Stimulated activated CD8-positive, alpha-beta memory T cell treated with anti-CD3 and anti-CD28 coated beads, Interleukin-12 subunit alpha, Interleukin-12 subunit beta, amount 100 ng/mL, for 24 hours (primary cell): ENCODE results near the gene PTS.

Experiments used
- DNase-seq: peaks from one replicate; pipeline ENCODE4 v3.0.0-alpha.2; 2020; ENCODE audit errors: extremely low read depth

Gene PTS

DNA sequence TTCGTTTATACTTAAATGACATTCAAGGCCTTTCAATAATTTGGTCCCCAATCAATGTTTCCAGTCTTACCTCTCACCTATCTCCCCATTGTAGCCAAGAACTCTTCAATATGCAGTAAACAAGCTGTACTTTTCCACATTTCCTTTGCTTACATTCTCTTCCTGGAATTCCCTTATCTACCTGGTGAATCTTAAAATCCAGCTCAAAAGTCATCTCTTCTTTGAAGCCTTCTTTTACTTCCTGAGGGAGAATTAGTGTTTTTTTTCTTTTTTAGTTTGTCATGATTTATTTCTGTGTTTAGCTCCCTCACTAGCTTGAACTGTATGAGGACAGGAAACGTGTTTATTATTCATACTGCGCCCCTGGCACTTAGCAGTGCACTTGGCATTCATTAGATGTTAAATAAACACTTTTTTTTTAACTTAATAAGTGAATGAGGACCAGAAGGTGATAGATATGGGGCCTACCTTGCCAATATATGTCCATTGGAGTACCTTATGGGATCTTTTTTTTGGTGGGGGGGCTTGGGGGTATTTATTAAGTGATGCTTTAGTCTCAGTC is 4.9 kb upstream of the PTS start:
- DNase-seq: no peak

- DNase-seq: no peak
These were observed 3.9 kb upstream of the PTS start for GRCh38 chr11:112222303-112222702.

DNA sequence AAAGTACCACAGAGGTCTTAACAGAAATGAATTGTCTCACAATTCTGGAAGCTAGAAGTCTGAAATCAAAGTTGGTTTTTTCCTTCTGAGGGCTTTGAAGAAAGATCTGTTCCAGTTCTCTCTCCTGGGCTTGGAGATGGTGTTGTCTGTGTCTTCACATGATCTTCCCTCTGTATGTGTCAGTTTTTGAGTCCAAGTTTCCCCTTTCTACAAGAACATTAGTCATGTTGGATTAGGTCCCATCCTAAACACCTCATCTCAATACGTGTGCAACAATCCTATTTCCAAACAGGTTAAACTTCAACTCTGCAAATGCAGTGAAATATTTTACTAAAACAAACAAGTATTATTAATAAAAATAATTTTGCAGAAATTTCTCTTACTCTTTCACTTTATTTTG is 3.1 kb upstream of the PTS start:
- no peak for DNase-seq

DNA sequence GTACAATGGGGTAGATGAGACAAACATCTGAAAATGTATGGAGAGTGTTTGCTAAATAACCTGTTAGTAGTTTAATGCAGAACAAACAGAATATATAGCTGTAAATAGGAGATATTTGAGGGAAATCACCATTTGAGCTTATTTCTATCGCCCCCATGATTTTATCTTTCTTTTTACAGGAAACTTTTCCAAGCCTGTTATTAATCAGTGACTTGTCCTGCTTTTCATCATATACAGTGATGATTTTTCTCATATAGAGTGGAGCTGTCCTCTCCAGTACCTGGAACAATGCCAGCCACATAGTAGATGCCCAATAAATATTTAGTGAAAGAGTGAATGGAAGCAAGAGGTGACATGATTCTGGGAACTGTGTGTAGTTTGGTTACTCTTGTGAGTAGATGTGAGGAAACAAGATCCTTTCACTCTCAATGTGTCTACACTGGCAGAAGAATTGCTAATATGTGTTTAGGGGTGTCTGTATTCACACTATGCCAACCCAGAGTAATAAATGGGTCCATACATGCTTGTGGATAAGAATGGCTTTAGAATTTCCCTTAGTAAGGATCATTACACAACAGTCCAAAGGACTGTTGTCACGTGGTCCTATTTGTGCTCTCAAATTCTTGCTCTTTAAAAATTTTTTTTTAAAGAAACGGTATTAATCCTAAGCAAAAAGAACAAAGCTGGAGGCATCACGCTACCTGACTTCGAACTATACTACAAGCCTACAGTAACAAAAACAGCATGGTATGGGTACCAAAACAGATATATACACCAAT is 2.3 kb upstream of the PTS start:
- no peak for DNase-seq

- DNase-seq: no peak
These were observed 521 bp upstream of the PTS start for GRCh38 chr11:112225753-112226061.

DNA sequence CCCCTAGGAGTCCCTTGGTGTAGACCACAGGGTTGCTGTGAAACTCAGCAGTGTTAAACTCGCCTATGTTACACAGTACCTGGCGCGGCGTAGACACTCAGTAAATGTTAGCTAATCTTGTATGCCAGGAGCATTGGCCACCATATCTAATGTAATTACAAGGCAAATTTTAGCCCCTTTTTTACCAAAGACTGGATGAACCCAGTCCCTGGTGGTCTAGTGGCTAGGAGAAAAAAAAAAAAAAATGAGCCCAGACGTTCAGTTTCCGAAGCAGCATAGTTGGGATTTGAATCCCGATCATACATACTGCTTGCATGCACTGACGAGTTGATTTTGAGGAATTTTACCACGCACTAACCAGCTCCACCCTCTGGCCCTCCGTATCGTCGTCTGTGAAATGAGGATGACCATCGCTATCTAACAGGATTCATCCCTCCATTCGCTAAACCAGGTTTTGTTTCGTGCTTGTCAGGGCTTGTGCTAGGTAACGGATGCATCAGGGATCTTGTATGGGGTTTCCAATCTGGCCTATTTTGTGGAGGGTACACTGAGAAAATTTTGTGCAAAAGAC is 688 bp downstream of the PTS start:
- DNase-seq: no peak

DNA sequence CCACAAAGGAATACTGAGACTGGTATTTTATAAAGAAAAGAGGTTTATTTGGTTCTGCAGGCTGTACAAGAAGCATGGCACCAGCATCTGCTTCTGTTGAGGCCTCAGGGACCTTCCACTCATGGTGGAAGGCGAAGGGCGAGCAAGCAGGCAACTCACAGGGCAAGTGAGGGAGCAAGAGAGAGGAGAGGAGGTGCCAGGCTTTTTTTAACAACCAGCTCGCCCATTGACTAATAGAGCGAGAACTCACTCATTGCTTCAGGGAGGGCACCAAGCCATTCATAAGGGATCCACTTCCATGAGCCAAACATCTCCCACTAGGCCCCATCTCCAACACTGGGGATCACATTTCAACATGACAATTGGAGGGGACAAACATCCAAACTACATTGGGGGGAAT is 1.2 kb downstream of the PTS start:
- DNase-seq: no peak

DNA sequence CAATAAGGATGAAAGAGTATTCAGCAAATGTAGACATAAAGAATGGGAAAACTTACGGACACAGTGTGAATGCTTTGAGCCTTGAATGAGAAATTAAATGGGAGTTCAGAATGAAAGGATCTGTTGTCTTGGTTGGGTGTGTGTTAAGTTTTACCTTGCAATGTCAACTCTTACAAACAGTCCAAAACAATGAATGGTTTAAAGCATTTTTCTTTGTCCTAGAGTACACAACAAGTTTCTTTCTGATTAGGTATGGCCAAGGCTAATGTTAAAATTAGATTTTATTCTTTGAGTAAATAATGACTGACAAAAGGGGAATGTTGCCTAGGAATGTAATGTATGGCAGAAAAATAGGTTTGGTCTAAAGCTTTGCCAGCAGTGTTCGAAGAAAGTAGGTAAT is 2.5 kb downstream of the PTS start:
- DNase-seq: no peak

DNA sequence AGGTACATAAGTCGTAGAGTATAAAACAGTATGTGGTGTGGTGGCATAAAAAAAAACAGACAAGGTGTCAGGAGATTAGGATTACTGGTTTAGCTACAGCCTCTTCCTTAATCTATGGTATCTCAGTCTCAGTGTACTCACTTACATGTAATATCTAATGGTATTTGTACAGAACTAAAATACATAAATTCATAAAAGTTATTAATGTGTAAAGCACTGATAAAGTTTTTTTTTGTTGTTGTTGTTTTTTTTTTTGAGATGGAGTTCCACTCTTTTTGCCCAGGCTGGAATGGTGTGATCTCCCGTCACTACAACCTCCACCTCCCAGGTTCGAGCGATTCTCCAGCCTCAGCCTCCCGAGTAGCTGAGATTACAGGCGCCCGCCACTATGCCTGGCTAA is 2.9 kb downstream of the PTS start:
- DNase-seq: no peak

GRCh38 chr11:112229746-112230433 is 3.7 kb downstream of the PTS start:
- DNase-seq: no peak

- no peak for DNase-seq
These were observed 5.7 kb downstream of the PTS start for GRCh38 chr11:112231952-112232351.

DNA sequence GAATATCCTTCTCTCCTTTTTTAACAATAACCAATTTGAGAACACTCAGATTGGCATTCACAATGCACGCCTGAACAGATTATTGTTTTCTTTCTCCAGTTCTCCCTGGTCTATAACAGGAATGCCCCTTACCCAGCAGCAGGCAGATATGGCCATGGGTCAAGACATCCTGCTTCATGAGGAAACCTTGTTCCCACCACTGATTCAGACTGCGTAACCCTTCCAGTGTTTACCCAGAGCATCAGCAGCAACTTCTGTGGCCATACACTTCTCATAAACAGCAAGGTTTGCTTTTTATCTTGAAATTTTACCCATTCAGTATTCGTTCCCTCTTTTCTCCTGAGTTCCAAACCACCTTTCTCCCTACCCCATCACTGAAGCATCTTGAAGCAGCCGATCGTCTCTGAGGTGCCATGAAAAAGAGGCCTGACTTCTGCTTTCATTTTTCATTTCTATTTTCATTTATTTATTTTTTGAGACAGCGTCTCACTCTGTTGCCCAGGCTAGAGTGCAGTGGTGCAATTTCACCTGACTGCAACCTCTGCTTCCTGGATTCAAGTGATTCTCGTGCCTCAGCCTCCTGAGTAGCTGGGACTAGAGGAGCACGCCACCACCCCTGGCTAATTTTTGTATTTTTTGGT is 9.6 kb downstream of the PTS start:
- no peak for DNase-seq

DNA sequence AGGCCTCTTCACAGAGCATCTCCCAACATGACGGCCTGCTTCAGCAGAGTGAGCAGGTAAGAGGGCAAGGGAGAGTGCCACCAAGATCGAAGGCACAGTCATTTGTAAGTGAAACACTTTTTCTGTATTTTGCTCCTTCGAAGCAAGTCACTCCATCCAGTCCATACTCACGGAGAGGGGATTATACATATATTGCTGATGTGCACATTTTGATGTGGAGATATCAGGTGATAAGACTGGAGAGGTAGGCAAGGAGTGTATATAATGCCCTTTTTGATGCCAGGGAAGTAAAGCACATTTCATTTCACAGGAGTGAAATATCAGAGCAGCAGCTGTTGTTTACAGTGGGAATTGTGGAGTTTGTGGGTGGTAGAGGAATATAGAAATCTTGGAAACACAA is 11.2 kb downstream of the PTS start:
- no peak for DNase-seq

- DNase-seq: no peak
These were observed 11.8 kb downstream of the PTS start for GRCh38 chr11:112238041-112238440.

DNA sequence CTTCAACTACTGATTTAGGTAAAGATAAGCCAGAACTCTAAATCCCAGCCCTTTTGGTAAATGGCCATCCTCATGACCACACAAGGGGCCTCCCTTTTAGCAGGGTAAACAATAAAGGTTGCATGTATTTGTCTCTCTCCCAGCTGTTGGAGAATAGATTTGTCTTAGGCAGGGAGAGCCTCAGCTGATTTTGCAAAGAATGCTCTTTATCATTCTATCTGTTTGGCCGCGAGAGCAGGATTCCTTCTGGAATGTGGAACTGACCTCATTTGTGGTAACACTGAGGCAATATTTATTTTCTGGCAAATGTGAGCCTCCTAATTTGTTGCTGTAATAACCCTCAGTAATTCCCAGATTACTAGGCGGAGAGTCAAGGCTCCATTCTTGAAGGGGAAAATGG is 15.3 kb downstream of the PTS start:
- no peak for DNase-seq

GRCh38 chr11:112247201-112247600 is 21.0 kb downstream of the PTS start:
- DNase-seq: no peak

DNA sequence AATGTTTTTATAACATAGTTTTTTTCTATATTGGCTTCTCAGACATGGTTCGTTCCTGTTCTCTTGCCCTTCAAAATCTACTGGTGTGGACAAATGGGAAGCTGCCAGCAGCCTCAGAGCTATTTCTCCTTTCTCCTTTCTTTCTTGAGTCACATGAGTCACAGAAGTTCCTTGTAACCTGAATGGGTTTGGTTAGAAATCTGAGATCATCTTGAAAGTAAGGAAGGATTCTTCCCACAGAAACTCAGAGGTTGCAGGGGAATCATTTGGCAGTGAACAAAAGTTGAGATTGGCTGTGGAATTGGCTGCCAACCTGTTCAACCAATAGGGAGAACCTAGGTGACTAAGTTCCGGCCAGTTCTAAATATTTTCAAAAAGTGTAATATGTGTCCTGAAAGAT is 22.0 kb downstream of the PTS start:
- DNase-seq: no peak

DNA sequence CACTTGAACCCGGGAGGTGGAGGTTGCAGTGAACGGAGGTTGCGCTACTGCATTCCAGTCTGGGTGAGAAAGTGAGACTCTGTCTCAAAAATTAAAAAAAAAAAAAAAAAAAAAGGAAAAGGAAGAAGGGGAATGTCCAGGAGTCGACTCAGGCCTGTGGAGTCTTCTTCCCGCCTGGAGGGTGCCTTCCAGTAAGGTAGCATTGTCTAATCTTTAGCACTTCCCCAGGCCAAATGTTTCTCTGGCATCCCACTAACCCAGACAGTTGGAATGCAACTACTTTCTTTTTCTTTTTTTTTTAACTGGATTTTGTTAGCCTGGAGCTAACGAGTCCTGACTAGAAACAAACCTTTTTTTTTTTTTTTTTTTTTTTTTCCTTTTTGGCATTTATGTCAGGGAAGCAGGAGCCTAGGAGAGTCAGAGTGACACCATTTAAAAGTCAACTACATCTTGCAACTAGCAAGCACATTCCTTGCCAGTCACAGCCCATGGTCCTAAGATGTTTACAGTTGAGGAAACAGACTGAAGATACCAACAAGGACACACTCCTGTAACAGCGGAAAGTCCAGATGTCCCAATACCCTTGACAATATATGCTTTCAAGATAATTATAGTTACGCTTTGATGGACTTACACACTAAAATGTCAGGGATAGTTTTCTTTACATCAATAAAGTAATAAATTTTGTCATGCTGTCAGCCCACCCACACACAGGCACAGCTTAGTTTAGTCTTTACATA is 23.8 kb downstream of the PTS start:
- no peak for DNase-seq

DNA sequence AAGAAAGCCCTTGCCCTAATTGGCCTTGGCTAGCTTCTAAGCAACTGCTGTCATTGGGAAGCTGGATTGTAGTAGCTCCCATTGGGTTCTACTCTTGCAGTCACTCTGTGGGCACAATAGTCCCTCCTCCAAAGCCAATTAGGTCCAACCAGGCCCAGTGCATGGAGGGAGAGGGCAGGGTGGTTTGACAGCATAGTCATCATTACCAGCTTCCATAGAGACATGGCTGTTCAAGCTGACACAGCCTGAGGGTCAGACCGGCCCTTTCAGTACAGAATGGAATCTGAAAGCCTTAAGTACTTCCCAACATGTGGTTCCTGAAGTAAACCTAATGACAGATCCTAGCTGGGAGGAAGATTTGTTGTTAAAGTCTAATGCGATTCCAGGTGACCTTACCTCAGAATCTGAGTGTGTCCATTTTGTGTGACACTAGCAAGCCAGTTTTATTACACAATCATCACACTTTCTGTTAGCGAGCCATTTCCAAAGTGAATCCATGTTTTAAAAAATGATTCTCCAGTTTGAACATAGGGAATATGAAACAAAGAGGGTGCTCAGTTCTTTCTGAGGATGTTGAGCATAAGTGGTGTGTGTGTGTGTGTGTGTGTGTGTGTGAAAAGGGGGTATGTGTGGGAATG is 27.5 kb downstream of the PTS start:
- DNase-seq: no peak

GRCh38 chr11:112255067-112255720 is 29.0 kb downstream of the PTS start:
- DNase-seq: no peak

DNA sequence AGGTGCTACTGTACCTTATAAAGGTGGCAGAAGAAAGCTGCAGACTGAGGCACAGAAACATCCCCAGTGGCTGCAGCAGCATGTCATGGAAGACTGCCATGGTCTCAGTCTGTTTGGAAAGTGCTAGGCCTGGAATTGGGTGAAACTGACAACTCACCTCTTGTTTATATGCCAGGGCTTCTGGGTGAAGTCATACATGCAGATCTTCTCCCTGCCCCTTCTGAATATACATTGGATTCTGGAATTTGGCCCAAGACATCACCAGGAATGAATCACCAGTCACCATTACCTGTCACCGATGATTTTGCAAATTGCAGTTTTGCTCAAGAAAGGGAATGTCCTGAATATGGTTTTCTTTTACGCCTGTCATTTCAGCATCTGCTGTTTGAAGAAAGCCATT is 34.3 kb downstream of the PTS start, which contains the start of gene PLET1:
Gene PLET1 (minus strand): TSS at position 371 of the 400 bp plus-strand sequence. CDS start 271 bp downstream, at position 100.
- DNase-seq: no peak
